HPDE6-E6E7 (cell line): ENCODE measurements around the gene ENPP7.

Experiments used
- DNase-seq: peaks from one replicate; pipeline ENCODE4 v3.0.0; 2011; ENCODE audit warnings: missing footprints; ENCODE audit errors: extremely low spot score

Gene ENPP7

DNA sequence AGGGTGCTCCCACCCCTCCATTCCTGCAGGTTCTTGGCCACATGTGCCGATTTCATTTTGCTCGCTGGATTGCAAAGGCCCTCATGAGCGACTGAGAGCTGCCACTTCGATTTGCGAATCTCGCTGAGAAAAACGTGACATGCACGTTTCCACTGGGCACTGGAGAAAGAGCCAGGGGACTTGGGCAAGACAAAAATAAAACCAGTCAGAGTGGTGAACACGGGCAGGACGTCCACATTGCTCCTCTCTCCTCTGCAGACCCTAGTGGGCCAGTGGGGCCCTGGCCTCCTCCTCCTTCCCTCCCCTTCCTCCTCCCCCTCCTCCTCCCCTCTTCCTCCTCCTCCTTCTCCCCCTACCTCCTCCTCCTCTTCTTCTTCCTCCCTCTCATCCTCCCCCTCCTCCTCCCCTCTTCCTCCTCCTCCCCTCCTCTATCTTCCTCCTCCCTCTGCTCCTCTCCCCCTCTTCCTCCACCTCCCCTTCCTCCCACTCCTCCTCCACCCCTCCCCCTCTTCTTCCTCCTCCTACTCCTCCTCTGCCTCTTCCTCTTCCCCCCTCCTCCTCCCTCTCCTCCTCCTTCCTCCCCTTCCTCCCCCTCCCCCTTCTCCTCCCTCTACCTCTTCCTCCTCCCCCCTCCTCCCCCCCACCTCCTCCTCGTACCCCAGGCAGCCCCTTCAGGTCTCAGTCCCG is 28.1 kb upstream of the ENPP7 start:
- no peak for DNase-seq

DNA sequence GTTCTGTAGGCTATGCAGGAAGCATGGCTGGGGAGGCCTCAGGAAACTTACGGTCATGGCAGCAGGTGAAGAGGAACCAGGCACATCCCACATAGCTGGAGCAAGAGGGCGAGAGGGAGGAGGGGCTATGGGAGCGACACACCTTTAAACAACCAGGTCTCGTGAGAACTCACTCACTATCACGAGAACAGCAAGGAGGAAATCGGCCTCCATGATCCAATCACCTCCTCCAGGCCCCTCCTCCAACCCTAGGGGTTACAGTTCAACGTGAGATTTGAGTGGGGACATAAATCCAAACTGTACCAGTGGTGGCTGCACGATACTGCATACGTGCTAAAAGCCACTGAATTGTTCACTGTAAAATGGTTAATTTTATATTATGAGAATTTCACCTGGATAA is 26.1 kb upstream of the ENPP7 start:
- no peak for DNase-seq

DNA sequence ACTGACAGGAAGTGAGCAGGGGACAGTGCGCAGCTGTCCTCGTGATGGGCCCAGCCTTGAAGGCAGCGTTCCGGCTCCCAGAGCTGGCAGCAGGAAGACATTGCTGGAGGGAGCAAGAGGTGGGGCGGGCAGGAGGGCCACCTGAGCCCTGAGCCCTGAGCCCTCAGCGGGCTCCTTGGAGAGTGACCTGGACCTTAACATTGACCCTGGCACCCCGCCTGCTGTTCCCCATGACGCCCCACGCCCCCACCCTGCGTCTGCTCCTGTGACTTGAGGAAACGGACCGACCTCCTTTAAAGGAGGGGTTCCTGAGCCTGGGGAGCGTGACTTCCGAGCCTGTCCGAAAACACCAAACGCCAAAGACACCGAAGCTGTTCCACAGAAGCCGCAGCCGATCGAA is 25.1 kb upstream of the ENPP7 start:
- no peak for DNase-seq

DNA sequence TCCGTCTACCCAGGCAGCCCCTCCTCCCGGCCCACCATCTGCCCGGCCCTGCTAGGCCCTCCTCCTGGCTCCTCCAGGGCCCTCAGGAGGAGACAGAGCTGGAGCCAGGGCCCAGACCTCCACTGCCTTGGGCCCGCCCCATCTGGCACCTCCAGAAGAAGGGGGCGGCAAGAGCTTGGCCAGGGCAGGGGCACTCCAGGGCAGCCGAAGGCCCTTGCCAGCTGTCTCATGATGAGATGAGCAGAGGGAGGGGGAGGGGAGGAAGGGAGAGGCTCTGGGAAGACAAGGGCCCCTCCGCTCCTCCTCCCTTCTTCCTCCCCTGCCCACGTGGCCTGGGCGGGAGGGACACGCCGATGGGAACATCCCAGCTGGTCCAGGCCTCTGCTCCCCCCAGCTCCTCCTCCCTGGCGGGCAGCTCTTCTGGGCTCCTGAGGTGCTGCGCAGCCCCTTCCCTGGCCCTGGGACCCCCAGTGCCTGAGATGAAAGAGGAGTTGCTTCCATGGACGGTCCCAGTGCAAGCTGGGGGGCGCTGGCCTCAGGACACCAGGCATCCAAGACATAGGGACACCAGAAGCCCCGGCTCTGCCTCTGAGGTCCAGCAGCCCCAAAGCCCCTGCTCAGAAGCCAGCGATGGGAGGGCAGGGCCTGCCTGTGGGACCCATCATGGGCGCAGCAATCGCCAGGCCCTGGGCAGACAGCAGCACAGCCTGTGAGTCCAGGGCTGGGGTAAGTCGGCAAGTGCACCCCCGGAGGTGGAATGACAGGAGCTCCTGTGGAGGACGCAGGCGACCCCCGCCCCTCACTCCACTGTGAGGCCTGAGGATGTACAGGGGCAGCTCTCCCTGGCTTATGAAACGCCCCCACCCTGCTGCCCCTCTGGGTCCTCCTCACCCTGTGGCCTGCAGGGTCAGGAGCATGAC is 23.6 kb upstream of the ENPP7 start:
- DNase-seq, result no peak

DNA sequence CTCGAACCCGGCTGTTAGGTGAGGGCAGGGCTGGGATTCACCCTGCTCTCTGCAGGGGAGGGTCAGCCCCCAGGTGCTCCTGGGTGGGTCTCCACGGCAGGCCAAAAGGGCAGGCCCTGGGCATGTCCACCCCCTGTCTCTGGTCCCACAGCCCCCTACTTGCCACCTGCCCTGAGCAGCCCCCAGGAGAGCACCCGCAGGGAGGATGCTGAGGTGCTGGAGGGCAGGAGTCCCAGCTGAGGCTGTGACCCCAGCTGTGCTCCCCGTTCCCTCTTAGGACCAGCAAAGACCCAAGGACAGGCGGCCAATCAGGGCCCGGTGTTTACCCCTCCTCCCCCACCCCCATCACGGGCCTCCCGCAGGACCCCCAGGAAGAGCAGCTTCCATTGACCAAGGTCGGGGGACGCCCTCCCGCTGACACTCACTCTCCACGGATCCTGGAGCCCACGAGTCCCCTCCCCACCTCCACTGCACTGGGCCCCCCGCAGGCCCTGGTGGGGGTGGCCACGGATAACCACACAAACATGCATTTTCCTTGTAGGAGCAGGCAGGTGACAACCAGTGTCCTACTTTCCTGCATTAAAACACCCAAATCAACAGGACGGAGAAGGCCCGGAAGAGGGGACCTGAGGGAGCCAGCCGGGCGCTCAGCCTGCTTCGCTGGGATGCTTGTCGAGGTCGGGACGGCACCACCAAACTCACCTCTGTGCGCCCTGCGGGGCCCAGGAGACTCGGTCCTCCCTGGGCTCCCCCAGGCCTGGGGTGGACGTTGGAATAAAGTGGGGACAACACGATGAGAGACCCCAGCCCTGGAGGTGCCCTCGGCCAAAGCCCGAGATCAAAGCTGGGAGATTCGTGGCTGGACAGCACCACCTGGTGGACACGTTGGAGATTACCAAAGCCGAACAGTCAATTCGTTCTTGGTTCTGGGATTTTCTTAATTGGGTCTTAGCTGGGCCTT is 22.5 kb upstream of the ENPP7 start:
- DNase-seq, result peak; percentile 34

DNA sequence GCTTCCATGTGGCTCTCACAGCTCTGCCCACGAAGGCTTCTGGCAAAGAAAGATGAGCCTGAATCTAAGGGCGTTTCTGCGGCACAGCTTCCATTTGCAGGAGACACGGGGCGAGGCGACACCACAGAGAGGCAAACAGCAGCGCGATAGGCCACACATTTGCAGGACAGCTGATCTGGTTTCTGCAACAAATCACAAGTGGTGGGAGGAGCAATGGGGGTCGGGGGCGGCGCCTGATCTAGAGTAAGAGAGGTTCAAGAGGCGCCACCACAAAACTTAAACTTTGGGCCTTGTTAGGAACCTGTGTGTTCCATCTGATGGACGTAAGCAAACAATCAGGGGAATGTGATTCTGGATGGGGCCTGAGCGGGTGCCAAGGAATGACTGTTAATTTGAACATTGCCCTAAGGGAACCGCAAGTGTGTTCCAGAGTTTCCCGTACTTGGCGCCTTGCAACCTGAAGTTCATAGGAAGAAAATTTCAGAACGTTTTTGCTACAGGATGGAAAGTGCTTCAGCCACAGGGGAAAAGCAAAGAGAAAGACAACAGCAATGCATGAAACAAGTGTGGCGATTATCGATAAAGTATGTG is 18.9 kb upstream of the ENPP7 start:
- DNase-seq, result no peak

DNA sequence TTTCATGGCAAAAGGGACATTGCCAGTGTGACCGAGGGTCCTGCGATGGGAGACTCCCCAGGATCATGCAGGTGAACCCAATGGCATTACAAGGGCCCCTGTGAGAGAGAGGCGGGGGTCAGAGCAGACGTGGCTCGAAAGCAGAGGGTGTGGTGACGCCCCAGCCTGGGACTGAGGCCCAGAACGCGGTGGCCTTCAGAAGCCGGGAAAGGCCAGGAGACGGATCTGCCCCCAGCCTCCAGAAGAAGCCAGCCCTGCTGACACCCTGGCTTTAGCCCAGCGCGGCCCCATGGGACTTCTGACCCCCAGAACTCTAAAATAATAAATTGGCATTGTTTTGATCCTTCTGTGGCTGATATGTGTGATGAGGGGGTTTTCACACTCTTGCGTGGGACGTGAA is 17.4 kb upstream of the ENPP7 start:
- DNase-seq, result no peak

DNA sequence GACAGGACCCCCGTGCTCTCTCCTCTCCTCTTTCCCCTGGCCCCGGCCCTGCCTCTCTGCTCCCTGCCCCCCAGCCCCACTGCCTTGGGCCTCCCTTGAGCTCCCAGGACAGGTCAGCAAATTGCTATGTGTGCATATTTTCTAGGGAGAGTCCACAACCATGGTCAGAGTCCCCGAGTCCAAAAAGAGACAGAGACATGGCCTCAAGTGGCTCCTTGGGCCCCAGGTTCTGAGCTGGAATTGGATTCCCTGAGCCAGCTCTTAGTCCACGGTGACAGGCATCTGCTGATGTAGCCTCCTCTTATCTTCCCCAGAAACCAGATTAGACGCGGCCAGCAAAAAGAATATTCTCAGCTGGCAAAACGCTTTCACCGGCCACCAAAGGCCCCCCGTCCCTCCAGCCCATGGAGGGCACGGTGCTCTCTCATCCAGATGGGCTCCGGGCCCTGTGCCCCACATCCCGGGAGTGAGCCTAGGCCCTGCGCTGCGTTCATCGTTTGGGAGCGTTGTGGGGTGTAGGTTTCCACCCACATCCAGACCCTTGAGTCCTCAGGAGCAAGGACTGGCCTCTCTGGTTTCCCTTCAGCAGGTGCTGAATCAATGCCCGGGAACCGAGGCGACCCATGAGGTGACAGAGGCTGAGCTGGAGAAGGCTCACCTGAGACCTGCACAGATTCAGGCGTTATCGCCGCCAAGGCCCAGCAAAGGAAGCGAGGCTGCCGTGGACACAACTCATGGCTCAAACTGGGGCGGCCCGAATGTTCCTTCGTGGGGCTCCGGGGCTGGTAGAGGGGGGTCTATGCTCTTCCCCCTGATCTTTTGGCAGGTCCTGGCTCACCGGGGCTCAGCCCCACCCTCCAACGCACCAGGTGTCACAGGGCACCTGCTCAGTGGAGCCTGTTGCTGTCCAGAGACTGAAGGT is 16.3 kb upstream of the ENPP7 start:
- no peak for DNase-seq

DNA sequence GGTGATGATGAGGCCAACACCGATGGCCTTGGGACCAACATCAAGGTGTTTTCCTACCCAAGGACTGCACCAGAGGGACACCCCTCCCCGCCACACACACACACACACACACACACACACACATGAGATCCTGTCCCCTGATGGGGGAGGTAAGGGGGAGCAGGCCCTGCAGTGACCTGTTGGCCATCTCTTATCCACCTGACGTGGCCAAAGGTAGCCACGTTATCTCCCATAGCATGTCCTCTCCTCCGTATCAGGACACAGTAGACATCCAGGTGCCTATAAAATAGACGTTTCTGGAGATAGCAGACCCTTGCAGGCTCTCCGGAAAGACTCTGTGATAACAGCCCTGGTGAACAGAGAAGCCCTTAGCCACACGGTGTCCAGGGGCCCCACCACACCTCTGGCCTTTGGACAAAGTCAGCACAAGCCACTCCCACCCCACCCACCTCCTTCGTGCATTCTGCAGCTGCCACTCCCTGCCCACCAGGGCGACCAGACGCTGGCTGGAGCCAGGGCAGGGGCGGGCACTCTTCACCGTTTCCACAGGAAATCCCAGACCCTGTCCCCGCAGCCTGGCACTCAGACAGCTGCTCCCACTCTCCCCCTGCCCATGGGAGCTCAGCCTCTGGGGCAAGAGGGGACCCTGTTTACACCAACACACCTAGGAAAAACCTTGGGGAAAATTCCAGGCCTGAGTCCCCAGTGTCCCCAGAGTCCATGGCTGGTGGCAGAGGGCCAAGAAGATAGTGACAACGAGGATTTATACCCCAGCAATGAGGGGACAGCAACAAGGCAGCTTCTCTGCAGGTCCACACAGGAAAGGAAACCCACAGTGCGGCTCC is 15.4 kb upstream of the ENPP7 start:
- no peak for DNase-seq

DNA sequence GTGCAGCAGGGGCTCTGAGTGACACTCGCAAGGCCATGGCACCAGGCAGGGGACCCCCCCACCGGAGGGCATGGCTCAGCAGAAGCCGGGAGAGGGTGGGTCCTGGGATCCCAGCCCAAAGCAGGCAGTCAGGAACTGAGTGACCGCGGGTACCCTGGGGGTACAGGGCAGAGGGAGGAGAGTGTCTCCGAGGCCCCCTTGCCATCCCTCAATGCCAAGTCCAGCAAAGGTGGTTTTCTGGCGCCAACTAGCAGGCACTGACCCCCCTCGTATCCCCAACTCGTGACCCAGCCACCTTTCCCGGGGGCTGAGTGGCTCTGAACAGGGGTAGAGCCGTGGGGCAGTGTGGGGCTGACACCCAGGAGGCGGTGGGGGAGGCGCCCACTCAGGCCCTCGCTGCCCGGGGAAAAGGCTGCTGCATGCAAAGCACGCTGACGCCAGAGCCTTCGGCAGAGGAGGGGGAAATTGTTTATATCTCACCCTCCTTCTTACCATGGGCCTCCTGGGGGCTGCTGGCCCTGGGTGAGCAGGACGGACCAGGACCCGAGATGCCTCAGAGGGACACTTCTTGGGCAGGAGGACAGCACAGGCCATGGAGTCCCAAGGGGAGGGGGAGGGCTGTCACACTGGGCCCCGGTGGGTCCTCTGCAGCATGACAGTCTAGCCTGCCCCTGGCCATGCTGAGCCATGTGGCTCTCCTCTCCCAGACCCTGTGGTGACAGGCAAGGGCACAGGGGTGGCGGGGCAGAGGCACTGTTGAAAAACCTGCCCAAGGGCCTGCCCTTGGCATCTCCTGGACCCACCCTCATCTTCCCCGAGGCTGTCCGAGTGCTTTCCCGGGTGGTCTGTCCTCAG is 14.6 kb upstream of the ENPP7 start:
- no peak for DNase-seq

DNA sequence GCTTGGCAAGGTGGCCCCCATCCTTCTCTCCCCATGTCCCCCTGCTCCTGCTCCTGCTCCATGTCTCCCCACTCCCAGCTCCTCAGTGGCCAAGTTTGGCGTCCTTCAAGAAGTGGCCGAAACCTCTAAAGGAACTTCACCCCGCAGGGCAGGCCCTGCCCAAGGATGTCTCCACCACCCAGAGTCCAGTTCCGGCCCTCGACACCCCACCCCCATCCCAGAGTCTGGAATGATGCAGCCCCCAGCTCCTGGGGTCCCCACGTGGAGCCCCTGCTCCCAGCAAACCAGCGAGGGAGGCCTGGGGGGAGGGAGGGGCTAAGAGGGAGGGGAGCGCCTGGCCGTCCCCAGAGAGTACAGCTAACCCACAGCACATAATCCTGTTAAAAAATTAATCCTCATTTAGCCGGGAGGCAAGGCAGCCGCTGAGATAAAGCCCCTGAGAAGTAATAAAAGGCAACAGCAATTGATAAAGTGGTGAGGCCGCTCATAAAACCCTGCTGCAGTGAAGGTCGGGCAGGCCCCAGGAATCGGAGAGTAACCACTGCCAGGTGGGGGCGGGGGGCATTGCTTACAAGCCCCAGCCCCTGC is 9.9 kb upstream of the ENPP7 start:
- no peak for DNase-seq

DNA sequence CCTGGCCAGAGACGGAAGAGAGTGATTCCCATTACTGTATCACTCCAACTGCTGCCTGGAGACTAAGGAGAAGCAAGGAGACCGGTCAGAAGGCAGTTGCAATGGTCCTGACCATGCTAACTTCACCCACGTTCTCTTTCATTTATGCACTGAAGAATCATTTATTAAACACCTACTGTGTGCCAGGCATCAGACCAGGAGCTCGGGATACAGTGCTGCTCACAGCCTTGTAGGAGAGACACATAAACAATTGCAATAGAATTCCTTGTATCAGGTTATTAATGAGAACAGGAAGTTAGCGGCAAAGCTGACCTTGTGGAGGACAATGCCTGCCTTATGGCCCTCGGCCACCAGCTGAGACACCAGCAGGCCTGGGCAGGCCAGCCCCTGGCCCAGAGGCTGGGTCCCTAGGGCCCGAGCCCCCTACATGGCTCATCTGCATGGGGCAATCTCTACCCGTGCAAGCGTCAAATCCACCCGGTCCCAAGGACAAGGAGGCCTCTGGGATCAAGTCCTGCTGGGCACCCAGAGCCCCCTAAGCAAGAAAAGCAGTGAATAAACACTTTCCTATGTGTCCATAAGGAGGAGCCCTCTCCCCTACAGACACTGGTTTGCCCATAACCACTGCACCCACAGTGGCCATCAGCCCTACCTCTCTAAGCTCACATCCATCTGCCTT is 8.6 kb upstream of the ENPP7 start:
- DNase-seq, result no peak

DNA sequence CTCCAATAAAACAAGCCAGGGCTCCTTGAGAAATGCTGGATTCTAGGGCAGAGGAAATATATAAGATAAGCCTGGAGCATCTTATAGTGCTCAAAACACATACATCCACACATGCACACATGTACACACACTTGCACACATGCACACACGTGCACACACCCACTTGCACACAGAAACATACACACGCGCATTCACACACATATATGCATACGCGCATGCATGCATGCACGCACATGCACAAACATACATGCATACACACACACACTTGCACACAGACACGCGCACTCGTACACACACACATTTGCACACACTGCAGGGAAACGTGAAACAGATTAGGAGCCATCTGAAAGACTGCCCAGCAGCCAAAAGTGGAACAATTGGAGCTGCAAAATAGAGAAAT is 8.0 kb upstream of the ENPP7 start:
- no peak for DNase-seq

DNA sequence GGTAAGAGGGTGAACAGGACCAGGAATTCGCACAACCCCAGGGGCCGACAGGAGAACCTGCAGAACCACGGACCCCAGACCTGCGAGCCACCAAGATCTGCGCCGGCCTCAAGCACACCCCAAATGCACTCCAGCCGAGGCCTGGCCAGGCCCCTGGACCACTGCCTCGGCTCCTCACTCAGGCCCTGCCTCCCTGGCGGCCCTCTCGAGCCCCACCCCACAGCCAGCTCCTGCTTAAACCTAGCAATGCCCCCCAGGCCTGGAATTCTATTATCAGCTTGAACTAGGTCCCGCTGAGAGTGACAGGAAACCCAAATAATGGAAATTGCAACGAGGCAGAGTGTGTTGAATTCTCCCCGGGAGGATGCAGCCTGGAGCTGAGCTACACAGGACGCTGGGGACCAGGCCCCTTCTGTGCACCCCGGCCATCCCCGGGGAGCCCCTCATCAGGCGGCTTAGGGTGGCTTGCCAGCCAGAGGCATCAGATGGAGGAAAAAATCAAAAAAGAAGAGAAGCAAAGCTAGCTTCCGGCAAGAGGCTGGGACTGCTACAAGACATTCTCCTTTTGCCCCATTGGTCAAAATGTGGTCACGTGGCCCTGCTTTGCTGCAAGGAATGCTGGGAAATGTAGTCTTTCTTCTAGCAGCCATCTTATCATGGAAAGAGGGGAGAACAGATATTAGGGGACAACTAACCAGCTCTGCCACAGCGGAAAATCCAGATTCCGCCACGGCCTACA is 2.4 kb upstream of the ENPP7 start:
- DNase-seq, result peak; percentile 92

DNA sequence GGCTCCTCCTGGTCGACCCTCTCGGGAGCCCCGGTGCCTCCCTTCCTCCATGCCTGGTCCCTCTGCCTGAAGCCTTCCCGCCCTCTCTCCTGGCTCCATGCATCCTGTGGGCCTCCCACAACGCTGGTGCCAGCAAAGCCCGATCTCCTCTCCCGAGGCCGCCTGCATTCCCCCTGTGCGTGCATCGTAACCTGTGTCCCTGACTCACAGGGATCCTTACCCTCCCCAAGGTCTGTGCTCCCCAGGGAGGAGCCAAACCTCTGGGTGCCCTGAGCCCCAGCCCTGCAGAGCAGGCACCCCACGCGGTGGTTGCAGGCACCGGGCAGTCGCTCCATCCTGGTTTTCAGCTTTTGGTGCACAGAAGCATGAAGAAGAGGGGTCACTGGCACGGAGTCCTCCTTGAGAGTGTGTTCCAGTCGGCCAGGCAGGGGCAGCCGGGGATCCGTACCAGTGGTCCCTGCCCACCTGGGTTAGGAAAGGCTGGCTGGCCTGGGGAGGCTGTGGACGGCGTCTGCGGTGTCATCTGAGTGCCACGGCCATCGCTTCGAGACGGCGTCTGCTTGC is 1.8 kb upstream of the ENPP7 start:
- DNase-seq, result no peak

DNA sequence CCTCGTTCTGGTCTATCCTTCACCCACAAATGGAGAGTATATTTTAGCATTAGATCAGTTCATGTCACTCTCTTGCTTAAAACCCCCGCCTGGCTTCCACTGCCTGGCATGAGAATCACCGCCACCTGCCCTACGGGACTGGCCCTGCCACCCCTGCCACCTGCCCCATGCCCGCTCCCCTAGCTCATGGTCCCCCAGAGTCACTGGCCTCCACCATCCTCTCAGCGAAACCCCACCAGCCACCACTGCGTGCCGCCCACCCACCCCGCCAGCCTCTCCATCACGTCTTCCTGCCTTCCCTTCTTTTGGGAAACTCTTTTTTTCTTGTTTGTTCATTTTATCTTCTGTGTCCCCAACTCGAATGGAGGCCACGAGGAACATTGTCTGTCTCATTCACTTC is 982 bp upstream of the ENPP7 start:
- no peak for DNase-seq

DNA sequence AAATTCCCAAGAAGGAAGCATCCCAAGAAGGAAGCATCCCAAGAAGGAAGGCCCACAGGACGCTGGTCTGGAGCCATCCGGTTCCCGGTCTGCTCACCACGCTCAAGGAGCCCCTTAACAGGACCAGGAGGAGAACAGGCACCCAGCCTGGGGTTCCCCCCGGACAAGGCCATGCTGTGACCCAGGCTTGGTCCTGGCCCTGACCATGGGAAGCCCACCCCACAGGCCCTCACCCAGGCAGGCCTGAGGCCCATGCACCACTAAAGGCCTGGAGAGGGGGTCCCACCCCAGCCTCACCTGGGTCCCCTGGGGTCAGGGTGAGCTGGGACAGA is 340 bp upstream of the ENPP7 start:
- no peak for DNase-seq
